GM19468 (cell line): ENCODE data around the gene PLLP.

ENCODE experiments used
- ATAC-seq: cut with Tn5 transposase; IDR thresholded peaks from one replicate; pipeline ENCODE4 v1.9.1; 2021; ENCODE audit warnings: mild to moderate bottlenecking, moderate library complexity, moderate number of reproducible peaks; ENCODE audit not compliant: unreplicated experiment; ENCODE audit errors: extremely low read depth

PLLP gene, protein sequence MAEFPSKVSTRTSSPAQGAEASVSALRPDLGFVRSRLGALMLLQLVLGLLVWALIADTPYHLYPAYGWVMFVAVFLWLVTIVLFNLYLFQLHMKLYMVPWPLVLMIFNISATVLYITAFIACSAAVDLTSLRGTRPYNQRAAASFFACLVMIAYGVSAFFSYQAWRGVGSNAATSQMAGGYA

DNA sequence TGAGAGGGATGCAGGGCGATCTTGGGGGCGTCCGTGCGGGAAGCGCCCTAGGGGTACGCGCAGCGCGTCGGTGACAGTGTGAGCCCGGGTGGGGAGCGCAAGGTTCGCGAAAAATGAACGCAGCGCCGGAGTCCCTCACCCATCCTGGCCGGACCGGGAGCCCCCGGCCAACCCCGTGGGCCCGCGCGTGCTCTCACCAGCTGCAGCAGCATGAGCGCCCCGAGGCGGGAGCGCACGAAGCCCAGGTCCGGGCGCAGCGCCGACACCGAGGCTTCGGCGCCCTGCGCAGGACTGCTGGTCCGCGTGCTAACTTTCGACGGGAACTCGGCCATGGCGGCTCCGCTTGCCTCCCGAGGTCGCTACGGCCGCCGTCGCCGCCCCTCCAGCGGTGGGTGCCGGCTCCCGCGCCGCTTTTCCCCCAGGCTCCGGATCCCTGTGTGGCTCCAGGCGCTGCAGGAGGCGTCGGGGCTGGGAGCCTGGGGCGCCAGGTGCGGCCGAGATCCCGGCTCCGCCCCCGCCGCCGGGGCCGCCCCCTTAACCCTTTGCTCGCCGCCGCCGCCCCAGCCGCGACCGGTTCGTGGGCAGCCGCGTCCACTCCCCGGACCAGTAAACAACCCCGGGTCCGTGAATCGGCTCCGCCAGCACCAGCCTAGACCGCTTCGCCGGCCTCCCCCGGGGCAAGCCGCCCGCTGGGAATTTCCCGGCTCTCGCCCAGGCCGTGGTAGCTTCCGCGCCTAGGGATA lies at the start of gene PLLP:
PLLP (minus strand) TSS at position 464 of the 743 bp plus-strand sequence; CDS start at position 332, 132 bp downstream.
- ATAC-seq = no peak

DNA sequence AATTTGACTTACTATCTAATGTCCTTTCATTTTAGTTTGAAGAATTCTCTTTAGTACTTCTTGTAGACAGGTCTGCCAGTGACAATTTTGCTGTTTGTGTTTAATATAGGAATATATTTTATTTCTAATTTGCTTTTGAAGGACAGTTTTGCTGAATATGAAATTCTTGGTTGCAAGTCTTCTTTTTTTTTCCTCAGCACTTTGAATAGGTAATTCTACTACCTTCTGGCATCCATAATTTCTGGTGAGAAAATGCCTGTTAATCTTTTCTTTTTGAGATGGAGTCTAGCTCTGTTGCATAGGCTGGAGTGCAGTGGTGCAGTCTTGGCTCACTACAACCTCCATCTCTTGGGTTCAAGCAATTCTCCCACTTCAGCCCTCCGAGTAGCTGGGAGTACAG lies 48.9 kb upstream of the PLLP start:
- ATAC-seq = no peak

DNA sequence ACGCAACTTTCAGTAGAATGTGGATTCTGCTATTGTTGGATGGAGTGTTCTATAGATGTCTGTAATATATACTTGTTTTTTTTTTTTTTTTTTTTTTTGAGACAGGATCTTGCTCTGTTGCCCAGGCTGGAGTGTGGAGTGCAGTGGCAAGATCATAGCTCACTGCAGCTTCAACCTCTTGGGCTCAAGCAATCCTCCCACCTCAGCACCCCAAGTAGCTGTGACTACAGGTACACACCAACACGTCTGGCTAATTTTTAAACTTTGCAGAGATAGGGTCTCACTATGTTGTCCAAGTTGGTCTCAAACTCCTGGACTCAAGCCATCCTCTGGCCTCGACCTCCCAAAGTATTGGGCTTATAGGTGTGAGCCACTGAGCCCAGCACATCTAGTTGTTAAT lies 46.9 kb upstream of the PLLP start:
- no peak for ATAC-seq

DNA sequence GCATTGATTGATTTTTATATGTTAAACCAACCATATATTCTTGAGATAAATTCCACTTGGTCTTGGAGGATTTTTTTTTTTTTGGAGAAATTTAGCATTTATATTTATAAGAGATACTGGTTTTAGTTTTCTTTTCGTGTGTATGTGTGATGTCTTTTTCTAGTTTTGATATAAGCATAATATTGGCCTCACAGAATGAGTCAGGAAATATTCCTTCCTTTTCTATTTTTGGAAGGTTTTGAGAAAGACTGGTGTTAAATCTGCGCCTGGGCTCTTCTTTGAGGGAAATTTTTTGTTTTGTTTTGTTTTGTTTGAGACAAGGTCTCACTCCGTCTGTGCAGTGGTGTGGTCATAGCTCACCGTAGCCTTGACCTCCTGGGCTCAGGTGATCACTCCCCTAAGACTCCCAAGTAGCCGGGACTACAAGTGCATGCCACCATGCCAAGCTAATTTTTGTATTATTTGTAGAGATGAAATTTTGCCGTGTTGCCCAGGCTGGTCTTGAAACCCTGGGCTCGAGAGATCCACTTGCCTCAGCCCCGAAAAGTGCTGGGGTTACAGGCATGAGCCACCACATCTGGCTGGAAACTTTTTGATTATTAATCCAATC lies 45.4 kb upstream of the PLLP start:
- ATAC-seq = no peak

DNA sequence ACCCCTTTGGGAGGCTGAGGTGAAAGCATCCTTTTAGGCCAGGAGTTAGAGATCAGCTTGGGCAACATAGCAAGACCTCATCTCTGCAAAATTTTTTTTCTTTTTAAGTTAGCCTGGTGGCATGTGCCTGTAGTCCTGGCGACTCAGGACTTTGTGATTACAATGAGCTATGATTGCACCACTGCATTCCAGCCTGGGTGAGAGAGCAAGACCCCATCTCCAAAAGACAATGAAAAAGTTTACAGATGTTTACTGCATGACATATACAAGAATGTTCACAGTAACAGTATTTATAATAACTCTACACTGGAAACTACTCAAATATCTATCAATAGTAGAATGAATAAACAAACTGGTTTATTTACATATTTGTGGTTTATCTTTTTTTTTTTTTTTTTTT lies 41.0 kb upstream of the PLLP start:
- ATAC-seq = no peak

DNA sequence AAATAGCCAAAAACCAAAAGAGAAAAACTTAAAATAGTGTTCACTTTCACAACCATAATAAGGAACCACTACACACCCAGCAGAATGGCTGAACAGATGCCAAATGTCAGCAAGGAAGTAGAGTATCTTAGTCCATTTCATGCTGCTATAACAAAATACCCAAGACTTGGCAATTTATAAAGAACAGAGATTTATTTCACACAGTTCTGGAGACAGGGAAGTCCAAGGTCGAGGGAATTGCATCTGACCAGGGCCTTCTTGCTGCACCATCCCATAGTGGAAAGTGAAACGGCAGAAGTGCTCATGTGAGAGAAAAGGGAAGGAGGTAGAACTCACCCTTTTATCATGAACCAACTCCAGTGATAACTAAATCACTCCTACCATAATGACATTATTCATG lies 40.3 kb upstream of the PLLP start:
- ATAC-seq = no peak

DNA sequence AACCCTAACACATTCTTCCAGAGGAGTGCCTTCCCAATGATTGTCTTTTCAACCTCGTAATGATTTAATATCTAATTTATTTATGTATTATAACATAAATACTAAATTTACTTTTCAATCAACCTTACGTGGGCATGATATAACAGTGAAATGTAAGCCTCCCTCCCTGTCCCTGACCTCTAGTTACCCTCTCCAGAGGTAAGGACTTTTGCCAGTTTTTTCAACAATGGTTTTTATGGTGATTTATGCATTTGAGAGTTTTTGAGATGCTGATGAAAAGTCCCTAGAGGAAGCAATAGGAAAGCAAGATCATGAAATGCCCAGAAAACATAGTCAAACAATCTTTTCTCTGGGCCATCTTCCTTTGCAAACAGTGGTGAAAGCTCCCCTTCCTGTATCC lies 35.2 kb upstream of the PLLP start:
- no peak for ATAC-seq

DNA sequence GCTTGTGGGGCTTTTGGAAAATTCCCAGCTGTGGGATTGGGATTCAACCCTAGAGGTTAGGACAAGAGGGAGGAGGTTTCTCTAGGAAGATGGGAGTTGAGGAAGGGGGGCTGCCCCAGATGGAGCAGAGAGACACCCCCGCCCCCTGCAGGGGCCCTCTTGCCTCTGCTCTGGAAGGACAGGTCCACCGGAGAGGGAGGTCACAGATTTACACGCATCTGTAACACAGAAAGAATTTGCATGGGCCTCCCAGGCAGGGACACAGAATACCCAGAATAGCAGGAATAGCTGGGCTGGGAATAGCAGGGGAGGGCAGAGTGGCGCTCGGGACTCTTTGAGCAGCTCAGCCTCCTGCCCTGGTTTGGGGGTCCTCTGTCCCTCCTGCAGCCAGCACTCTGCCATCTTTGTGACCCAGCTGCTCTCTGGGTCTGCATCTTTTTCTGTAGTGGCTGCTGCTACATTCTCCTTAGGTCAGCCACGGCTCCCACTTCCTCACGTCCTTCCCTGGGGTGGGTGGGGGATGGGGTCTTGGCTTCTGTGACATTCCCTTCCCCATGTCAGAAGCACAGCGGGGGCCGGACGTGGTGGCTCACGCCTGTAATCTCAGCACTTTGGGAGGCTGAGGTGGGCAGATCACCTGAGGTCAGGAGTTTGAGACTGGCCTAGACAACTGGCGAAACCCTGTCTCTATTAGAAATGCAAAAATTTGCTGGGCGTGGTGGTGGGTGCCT lies 33.9 kb upstream of the PLLP start:
- ATAC-seq = no peak

DNA sequence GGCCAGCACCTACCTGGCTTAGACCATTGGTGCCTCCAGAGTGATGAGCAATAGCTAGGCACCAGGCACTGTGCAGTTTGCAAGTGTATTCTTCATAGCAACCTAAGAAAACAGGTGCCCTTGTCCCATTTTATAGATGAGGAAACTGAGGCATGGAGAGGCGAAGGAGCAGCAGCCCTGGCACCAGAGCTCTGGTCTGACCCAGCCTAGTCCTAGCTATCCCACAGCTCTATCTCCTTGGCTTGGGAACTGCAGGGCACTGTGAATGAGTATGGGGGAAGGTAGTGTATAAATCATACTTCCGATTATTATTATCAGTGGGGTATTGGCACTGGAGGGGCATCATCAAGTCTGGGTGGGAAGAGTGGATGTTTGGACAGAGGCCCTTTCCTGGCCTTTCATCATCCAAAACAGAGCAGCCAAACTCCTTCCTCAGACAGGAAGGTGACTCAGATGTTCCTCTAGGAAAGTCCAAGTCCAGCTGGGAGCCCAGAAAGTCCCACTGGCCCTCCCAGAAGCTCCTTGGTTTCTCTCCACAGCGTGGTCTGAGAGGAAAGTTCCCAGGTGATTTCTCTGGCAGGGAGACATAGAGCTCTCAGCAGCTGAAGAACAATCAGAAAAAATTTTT lies 32.0 kb upstream of the PLLP start:
- no peak for ATAC-seq

DNA sequence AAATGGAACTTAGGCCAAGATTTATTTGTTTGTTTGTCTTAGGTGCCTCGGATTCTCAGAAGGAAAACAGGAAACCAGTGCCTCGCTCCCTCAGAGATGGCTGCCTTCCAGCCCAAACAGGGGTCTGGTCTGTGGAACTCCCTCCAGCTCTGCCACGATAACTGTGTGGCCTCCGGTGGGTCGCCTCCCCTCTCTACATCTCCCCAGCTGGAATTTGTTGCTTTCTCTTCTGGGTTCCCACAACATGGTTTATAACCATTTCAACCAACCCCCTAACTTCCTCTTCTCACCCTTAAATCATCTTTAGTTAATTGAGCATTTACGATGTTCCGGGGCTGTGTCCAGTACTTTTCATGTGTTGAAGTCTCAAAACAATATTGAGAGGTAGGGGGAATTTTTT lies 30.9 kb upstream of the PLLP start:
- ATAC-seq = no peak

DNA sequence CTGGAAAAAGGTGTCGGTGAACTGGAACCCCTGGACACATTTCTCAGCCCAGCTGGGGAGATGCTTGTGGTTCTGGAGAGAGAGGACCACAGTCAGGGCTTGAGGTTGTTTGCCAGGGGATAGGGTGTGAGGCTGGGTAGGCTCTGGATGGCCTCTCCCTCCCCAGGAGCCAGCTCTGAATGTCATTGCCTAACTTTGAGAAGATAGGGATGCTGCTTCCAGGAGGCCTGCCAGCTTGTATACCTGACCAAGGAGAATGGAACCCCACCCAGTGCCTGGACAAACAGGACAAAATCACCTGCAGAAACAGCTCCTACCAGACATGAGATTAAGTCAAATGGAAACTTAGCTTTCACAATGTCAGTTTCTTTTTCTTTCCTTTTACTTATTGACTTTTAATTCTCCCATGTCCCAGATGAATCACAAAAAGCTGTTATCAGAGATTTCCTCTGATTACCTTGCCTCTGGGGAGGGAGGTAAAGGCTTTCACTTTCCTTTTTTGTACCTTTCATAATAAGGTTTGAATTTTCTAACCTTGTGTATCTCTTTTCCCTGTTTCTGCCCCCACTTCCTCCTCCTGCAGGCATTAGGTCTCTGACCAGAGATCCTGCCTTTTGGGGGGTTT lies 29.8 kb upstream of the PLLP start:
- ATAC-seq = no peak

DNA sequence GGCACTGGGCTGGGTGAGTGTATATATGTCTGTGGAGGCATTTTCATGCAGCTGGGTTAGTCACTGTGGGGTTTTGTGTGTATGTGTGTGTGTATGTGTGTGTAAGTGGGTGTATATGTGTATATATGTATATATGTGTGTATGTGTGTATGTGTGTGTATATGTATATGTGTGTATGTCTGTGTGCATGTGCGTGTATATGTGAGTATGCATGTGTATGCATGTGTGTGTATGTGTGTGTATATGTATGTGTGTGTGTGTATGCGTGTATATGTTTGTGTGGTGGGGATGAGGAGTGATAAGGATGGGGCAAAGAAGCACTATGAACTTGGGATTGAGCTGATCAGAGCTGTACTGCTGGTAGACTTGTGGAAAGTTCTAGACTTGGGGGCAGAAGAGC lies 29.0 kb upstream of the PLLP start:
- ATAC-seq = no peak

DNA sequence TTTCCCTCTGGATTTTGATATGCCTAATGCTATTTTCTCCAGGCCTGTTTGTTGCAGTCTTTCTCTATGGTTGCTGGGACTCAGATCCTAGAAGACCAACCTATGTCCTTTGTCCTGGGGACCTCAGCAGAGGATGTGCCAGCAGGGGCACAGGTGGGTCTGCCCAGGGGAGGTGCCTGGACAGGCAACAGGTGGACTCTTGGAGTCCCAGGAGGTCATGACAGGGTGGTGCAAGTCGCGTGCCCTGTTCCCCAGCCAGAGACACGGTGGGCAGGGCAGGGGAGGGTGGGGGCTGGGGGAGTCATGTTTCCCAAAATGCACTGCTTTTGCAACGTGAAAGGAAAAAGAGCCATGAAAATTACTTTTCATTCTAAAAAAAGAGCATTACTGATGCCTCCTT lies 26.3 kb upstream of the PLLP start:
- ATAC-seq = no peak

DNA sequence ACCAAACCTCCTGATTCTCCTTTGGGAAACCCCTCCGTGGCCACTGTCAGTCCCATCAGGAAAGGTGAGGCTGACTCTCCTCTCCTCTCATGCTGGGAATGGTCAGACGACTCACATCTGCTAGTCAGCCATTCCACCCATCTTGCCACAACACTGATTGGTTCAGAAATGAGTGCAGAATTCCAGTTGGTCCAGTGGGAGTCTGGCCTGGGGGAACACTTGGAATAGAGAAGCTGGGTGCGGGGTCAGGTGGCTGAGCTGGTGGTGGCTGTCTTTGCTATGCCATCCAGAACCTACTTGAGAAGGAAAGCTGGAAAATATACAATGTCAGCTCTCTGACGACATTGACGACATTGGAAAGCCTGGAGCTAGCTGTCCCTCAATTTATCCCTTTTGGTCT lies 23.6 kb upstream of the PLLP start:
- no peak for ATAC-seq

DNA sequence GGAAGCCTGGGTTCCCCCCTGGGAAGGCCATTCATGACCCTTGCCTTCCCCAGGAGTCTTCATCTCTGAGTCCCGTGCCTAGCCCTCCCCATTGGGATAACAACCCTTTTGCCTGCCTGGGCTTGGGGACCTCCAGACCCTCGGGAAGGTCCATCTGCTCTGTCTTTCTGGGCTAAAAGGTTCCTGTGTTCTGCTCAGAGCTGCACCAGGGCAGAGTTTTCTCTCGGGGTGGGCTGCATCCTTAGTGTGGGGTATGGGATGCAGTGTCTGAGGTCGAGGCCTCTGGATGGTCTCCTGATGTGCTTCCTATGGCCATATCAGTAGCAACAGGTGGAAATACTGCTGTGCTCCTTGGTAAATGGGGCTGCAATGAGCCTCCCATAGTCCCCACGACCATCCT lies 22.9 kb upstream of the PLLP start:
- no peak for ATAC-seq

DNA sequence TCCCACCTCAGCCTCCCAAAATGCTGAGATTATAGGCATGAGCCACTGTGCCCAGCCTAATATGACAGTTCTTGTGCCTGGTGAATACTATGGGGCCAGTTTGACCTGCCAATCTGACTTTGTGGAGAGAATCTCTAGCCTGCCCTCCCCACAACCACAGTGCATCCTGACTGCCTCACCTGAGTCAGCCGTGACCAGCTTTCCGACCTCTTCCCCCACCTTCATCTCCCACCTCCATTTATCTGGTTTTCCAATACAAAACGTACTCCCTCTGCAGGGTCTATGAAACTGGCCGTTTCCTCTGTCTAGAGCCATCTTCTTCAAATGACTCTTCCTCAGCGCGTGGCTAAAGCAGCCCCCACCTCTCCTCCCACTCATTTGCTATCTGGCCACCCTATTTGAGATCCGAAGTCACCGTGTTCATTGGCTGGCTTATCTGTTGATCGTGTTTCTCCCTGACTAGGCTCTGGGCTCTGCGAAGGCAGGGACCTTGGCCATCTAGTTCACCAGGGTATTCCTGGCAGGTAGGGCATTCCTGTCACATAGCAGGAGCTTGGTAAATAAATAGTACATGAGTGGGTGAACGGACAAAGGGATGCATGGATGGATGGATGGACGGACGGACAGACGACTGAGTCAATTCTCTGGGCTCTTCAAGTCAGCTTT lies 22.3 kb upstream of the PLLP start:
- ATAC-seq = no peak

DNA sequence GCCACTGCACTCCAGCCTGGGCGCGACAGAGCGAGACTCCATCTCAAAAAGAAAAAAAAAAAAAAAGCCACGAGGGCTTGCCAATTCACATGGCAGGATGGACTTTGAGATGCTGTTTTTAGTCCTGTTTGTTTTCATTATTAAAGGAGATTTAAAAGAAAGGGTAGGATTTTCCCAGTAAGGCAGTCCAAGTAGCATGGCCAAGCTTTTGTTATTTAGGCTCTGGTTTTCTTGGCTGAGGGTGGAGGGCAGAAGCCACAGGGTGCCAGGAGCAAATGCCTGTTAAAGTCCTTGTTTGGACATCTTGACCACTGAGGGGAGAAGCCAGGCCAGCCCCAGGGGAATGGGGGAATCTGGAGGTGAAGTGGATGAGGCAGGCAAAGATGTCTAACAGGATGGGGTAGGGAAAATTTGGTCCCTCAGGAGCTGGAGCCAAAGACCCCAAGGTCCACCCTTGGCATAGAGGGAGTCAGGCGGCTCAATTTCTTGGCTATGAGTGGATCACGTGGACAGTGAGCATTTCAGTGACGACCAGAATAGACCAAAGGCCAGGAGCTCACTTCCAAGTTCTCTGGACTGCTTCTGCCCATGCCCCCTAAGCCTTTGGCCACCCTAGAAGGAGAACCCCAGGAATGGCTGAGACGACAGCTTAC lies 20.8 kb upstream of the PLLP start:
- ATAC-seq = no peak

DNA sequence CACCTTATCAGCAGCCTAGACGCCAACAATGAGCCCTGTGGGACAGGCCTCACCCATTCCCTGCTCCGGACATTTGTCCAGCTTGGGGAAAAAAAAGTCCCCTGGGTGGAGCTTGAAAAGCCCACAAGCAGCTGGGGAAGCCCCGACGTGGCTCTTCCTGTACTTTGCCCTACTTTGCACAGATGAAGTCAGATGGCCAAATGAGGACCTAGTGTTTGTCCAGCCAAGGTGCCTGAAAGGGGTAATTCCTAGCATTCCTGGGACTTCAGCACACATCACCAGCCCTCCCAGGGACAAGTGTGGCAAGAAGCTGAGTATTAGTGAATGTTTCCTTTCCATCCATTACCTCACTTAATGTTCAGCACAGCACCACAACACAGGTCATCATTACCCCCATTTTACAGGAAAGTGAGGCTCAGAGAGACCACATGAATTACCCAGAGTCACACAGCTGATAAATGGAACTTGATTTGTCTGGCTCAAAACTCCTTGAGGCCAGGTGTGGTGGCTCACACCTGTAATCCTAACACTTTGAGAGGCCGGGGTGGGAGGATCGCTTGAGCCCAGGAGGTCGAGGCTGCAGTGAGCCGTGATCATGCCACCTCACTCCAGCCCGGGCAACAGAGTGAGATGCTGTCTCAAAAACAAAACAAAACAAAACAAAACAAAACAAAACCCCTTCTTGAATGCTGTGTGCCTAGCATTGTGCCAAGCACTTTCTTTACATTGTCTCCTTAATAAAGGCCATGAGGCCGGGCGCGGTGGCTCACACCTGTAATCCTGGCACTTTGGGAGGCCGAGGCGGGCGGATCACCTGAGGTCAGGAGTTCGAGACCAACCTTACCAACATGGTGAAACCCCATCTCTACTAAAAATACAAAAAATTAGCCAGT lies 19.9 kb upstream of the PLLP start:
- ATAC-seq = no peak

DNA sequence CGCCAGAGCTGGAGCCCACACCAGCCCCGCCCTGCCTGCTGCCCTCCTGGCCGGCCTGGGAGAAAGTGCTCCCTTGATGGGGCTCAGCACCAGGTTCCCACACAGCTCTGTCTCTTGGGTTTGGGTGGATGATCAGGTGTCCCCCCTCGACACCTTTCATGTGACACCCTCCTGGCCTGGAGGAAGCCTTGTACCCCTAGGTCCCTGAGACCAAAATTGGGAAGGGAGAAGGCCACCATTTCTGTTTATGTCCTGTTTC lies 19.4 kb upstream of the PLLP start:
- ATAC-seq = no peak
